Suprapubic skin (tissue), 4 donors: Measurements from ENCODE around the gene PLA2G4E. TPM values are rescaled to one million over a fixed set of nuclear protein-coding genes. Genes with fewer than 3 reads are reported as not detected.

Experiments
- DNase-seq, 2 donors: peaks; one replicate each; pipeline ENCODE4 v3.0.0-alpha.2; 2019; ENCODE audit warnings: low spot score in 2 of 2
- H3K27ac ChIP-seq: fragments of 200-600 bp; sonication (generic); one replicate; pipeline ENCODE4 v1.5.1; 2019
- H3K27me3 ChIP-seq: fragments of 200-600 bp; sonication (generic); one replicate; pipeline ENCODE4 v1.5.1; 2019
- H3K36me3 ChIP-seq: fragments of 200-600 bp; sonication (generic); one replicate; pipeline ENCODE4 v1.5.1; 2019
- H3K4me1 ChIP-seq: fragments of 200-600 bp; sonication (generic); one replicate; pipeline ENCODE4 v1.5.1; 2019
- H3K4me3 ChIP-seq: fragments of 200-600 bp; sonication (generic); one replicate; pipeline ENCODE4 v1.5.1; 2019; ENCODE audit warnings: mild to moderate bottlenecking
- H3K9me3 ChIP-seq: fragments of 200-600 bp; sonication (generic); one replicate; pipeline ENCODE4 v1.5.1; 2019
- CTCF ChIP-seq, 2 donors: fragments of 200-600 bp in 1 of 2; fragments of 450-650 bp in 1 of 2; sonication (generic) in 1 of 2; IDR thresholded peaks; one replicate each; pipeline ENCODE4 v1.5.1; 2016 to 2019; ENCODE audit warnings: antibody characterized with exemption in 2 of 2, mild to moderate bottlenecking in 1 of 2, moderate library complexity in 1 of 2
- EP300 ChIP-seq: sonication (generic); formaldehyde crosslinking; IDR thresholded peaks from one replicate; pipeline ENCODE4 v1.6.1; 2017; ENCODE audit warnings: antibody characterized with exemption
- POLR2A ChIP-seq, 2 donors: fragments of 450-650 bp; IDR thresholded peaks; one replicate each; pipeline ENCODE4 v1.6.1; 2017; ENCODE audit warnings: antibody characterized with exemption in 2 of 2, mild to moderate bottlenecking in 2 of 2, moderate library complexity in 2 of 2
- POLR2AphosphoS5 ChIP-seq, 3 donors: sonication (generic); formaldehyde crosslinking; IDR thresholded peaks; one replicate each; pipeline ENCODE4 v1.6.1; 2017; ENCODE audit warnings: antibody characterized with exemption in 3 of 3
- WGBS: methylation state at CpG from one replicate; pipeline ENCODE4 v1.1.5; 2018; 5-methylcytosine and 5-hydroxymethylcytosine counted together
- total RNA-seq, 4 donors: library from RNA; depleted of rRNA; stranded (reverse); fragments of >200 nt; gene quantifications; one replicate each; pipeline ENCODE4 v1.1.0, GENCODE V29; 2016

The PLA2G4E gene
- total RNA-seq, 4 donors from 2014 or later, result 47.9 to 129 (median 60.9) TPM

- H3K27ac ChIP-seq, result no peak overlapping the region
- peaks cover 16% of the 10 kb centered on the region for H3K4me1 ChIP-seq
- peak; percentile 14 to 50 for DNase-seq
- WGBS, result 88% methylated on average over 5 of the region's 5 CpGs
- H3K4me3 ChIP-seq, result no peak overlapping the region
- no peaks in the 10 kb centered on the region for H3K27me3 ChIP-seq
- no peaks in the 10 kb centered on the region for H3K9me3 ChIP-seq
- TF ChIP-seq POLR2AphosphoS5 (IDR thresholded peaks at IDR 0.05), result no peak
- TF ChIP-seq EP300, result no peak
- TF ChIP-seq CTCF (IDR thresholded peaks at IDR 0.05), result no peak
- no peak for TF ChIP-seq POLR2A (IDR thresholded peaks at IDR 0.05)
- peaks cover 5% of the 10 kb centered on the region for H3K36me3 ChIP-seq
Measured at GRCh38 chr15:41979493-41980266, 41.2 kb downstream of the PLA2G4E start.

DNA sequence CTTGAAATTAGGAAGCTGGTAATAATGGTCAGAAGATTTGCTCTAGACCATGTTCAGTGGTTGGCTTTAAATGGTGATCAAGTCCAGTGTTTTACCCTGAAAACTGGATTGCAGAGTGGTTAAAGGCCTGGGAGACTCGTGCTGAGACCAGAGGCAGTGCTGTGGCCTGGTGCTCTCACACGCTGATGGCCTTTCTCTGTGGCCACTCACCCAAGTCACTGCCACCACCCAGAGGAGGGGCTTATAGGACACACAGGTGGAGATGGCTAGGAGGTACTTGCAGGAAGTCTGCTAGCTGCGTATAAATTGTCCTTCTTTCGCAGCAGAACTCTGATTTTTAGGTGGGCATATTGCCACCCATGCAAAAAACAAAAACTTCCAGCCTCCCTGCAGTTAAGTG is 42.3 kb downstream of the PLA2G4E start:
- peak; percentile 35 to 40 for DNase-seq
- TF ChIP-seq POLR2A (IDR thresholded peaks at IDR 0.05) (no peak), CTCF (IDR thresholded peaks at IDR 0.05) (no peak), EP300 (no peak), POLR2AphosphoS5 (IDR thresholded peaks at IDR 0.05) (no peak)
- Histone ChIP-seq H3K27ac (no peak overlapping the region), H3K4me3 (no peak overlapping the region), H3K4me1 (peaks cover 16% of the 10 kb centered on the region), H3K27me3 (no peaks in the 10 kb centered on the region), H3K9me3 (no peaks in the 10 kb centered on the region), H3K36me3 (no peaks in the 10 kb centered on the region)
- 93% methylated on average over 4 of the region's 4 CpGs for WGBS

- no peak for TF ChIP-seq EP300
- TF ChIP-seq CTCF (IDR thresholded peaks at IDR 0.05), result no peak
- TF ChIP-seq POLR2A (IDR thresholded peaks at IDR 0.05), result no peak
- no peak for TF ChIP-seq POLR2AphosphoS5 (IDR thresholded peaks at IDR 0.05)
Measured at GRCh38 chr15:41977757-41978383, 43.0 kb downstream of the PLA2G4E start.

DNA sequence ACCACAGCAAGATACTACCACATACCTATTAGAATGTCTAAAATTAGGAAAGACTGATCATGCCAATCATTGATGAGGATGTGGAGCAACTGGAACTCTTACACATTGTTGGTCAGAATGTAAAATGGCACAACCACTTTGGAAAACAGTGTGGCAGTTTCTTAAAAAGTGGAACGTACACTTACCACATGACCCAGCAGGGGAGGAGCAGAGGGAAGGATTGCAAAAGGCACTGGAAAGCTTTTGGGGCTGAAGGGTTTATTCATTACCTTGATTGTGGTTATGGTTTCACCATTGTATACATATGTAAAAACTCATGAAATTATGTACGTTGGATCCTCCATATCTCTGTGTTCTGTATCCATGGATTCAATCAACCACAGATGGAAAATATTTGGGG is 45.2 kb downstream of the PLA2G4E start:
- H3K4me1 ChIP-seq, result peaks cover 27% of the 10 kb centered on the region
- H3K36me3 ChIP-seq, result no peaks in the 10 kb centered on the region
- no peaks in the 10 kb centered on the region for H3K9me3 ChIP-seq
- WGBS, result 29% methylated on average over 2 of the region's 2 CpGs
- H3K27ac ChIP-seq, result no peak overlapping the region
- TF ChIP-seq POLR2A (IDR thresholded peaks at IDR 0.05) (no peak), CTCF (IDR thresholded peaks at IDR 0.05) (no peak), POLR2AphosphoS5 (IDR thresholded peaks at IDR 0.05) (no peak), EP300 (no peak)
- no peaks in the 10 kb centered on the region for H3K27me3 ChIP-seq
- no peak overlapping the region for H3K4me3 ChIP-seq
- no peak for DNase-seq

More at GRCh38 chr15:41977757-41978383, 43.0 kb downstream of the PLA2G4E start:
- Histone ChIP-seq H3K4me1 (peaks cover 22% of the 10 kb centered on the region), H3K4me3 (no peak overlapping the region), H3K27me3 (no peaks in the 10 kb centered on the region), H3K36me3 (no peaks in the 10 kb centered on the region), H3K27ac (no peak overlapping the region), H3K9me3 (no peaks in the 10 kb centered on the region)
- 81% methylated on average over 6 of the region's 6 CpGs for WGBS
- DNase-seq, result peak in 1 of 2 donors; percentile 50

DNA sequence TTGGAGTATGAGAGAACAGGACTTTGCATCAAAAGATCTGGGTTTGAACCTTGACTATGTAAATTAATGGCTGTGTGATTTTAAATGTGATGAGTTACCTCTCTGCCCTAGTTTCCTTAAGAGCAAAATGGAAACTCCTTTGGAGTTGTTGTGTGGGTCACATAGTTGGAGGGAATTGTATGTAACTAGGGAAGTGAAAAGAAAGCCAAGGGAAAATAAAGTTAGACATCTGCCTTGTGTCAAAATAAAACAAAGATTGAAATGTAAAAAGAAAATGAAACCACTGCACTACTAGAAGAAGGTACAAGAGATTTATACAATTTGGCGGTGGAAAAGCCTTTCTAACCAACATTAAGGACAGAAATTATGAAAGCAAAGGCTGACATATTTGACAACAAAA is 46.8 kb downstream of the PLA2G4E start:
- Histone ChIP-seq H3K4me1 (peaks cover 34% of the 10 kb centered on the region), H3K36me3 (no peaks in the 10 kb centered on the region), H3K9me3 (no peaks in the 10 kb centered on the region), H3K4me3 (no peak overlapping the region), H3K27me3 (no peaks in the 10 kb centered on the region), H3K27ac (no peak overlapping the region)
- WGBS, result 97% methylated on average over 1 of the region's 1 CpG
- TF ChIP-seq EP300 (no peak), POLR2A (IDR thresholded peaks at IDR 0.05) (no peak), CTCF (IDR thresholded peaks at IDR 0.05) (no peak), POLR2AphosphoS5 (IDR thresholded peaks at IDR 0.05) (no peak)
- no peak for DNase-seq
